ENCODE data around the gene MCRIP1. TPM values are rescaled to one million over a fixed set of nuclear protein-coding genes. Genes with fewer than 3 reads are reported as not detected.
A peak's percentile ranks its signal among the peaks of the same experiment; 100 is the strongest.

Gene MCRIP1
- total and polyA plus RNA-seq, 9 of the 15 experiments (the other 6 are each of a cell fraction or from before 2014, with no cell fraction given), result 0.39 to 35.8 (median 9.7) TPM

DNA sequence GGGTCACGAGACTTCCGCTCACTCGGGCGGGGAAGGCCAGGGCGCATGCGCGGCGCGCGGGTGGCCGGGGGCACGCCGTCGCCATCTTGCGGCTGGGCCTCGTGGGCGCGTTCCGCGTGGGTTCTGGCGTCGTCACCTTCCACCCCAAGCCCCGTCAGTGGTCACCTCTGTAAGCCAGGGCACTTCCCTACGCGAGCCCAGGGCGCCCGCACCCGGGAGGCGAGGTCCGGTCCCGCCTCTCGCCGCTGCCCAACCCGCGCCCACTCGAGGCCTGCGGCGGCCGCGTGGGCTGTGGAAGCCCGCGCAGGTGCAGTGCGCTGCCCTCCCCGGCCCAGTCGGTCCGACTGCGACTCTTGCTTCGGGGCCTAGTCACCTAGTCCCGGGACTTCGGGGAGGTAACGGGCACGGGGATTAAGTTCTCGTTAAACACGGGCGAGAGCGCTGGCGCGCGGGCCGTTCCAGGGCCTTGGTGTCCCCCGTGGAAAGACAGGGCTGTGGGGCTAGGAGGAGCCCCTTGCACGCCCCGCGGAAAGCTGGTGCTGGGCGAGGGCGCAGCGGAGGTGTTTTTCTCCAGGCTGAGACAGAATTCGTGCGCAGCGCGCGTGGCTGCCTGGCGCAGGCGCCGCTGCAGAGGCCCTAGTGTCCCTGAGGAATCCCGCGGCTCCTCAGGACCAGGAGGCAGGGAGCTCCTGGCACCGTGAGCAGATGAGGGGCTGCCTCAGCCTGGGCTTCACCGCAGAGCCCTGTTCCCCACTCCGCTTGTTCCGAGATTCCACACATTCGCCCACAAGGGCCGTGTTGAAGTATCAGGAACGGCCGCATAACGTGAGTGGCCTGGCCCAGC, 38.5 kb upstream of the MCRIP1 start (continued):
- TF ChIP-seq MYNN (IDR thresholded peaks at IDR 0.05), result no peak
- TF ChIP-seq MYNN (CRISPR knock-in tag; IDR thresholded peaks at IDR 0.05), result no peak
- TF ChIP-seq, protein P1, sequence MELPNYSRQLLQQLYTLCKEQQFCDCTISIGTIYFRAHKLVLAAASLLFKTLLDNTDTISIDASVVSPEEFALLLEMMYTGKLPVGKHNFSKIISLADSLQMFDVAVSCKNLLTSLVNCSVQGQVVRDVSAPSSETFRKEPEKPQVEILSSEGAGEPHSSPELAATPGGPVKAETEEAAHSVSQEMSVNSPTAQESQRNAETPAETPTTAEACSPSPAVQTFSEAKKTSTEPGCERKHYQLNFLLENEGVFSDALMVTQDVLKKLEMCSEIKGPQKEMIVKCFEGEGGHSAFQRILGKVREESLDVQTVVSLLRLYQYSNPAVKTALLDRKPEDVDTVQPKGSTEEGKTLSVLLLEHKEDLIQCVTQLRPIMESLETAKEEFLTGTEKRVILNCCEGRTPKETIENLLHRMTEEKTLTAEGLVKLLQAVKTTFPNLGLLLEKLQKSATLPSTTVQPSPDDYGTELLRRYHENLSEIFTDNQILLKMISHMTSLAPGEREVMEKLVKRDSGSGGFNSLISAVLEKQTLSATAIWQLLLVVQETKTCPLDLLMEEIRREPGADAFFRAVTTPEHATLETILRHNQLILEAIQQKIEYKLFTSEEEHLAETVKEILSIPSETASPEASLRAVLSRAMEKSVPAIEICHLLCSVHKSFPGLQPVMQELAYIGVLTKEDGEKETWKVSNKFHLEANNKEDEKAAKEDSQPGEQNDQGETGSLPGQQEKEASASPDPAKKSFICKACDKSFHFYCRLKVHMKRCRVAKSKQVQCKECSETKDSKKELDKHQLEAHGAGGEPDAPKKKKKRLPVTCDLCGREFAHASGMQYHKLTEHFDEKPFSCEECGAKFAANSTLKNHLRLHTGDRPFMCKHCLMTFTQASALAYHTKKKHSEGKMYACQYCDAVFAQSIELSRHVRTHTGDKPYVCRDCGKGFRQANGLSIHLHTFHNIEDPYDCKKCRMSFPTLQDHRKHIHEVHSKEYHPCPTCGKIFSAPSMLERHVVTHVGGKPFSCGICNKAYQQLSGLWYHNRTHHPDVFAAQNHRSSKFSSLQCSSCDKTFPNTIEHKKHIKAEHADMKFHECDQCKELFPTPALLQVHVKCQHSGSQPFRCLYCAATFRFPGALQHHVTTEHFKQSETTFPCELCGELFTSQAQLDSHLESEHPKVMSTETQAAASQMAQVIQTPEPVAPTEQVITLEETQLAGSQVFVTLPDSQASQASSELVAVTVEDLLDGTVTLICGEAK (IDR thresholded peaks at IDR 0.05), result peak; percentile 83
- TF ChIP-seq, protein P1 (CRISPR knock-in tag; IDR thresholded peaks at IDR 0.05), result no peak; the same call in 1 of the 2 replicates
- TF ChIP-seq HNRNPH1 (optimal IDR thresholded peaks at IDR 0.05; ENCODE audit: low read depth, low read length), result no peak
- TF ChIP-seq U2AF1 (optimal IDR thresholded peaks at IDR 0.05; ENCODE audit: low read depth, low read length), result peak; percentile 72
- TF ChIP-seq ZNF217 (CRISPR knock-in tag; IDR thresholded peaks at IDR 0.05), result no peak
- TF ChIP-seq TEAD2 (tag; IDR thresholded peaks at IDR 0.05), result no peak
- TF ChIP-seq HDAC6 (IDR thresholded peaks at IDR 0.05; ENCODE audit: low read depth, low read length), result no peak
- TF ChIP-seq ELF2 (CRISPR knock-in tag; IDR thresholded peaks at IDR 0.05), result peak; percentile 94
- TF ChIP-seq MTA3 (IDR thresholded peaks at IDR 0.05; ENCODE audit: borderline replicate concordance), result peak; percentile 97
- TF ChIP-seq FOXA3 (CRISPR knock-in tag; conservative IDR thresholded peaks at IDR 0.05 in 1 of 2, IDR thresholded peaks at IDR 0.05 in 1 of 2), result peak in 1 of 2 experiments; percentile 87; a peak in 2 of 4 replicates
- TF ChIP-seq, protein P2, sequence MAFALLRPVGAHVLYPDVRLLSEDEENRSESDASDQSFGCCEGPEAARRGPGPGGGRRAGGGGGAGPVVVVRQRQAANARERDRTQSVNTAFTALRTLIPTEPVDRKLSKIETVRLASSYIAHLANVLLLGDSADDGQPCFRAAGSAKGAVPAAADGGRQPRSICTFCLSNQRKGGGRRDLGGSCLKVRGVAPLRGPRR (CRISPR knock-in tag; IDR thresholded peaks at IDR 0.05), result no peak
- TF ChIP-seq ZKSCAN8 (CRISPR knock-in tag; IDR thresholded peaks at IDR 0.05), result 0 out of 2 replicates have a peak, but pooled peaks have one; percentile 63
- no peak for TF ChIP-seq TRIM28 (IDR thresholded peaks at IDR 0.05)
- no peak for TF ChIP-seq ARHGAP35 (IDR thresholded peaks at IDR 0.05; ENCODE audit: partially characterized antibody)
- no peak for TF ChIP-seq ETV6 (IDR thresholded peaks at IDR 0.05; ENCODE audit: borderline replicate concordance in 1 of 2, low read depth in 2 of 2, low read length in 1 of 2)
- TF ChIP-seq ETV6 (CRISPR knock-in tag; IDR thresholded peaks at IDR 0.05; ENCODE audit: borderline replicate concordance), result 0 out of 2 replicates have a peak, but pooled peaks have one; percentile 32

All from K562 (cell line).